Parathyroid adenoma (tissue), 2 donors: ENCODE measurements around the gene ATXN7.
A peak's percentile ranks its signal among the peaks of the same experiment; 100 is the strongest.

Experiments
- H2AFZ ChIP-seq: fragments of 300-600 bp; sonication (generic); one replicate; pipeline ENCODE4 v1.7.0; 2017; ENCODE audit warnings: antibody characterized with exemption, mild to moderate bottlenecking
- H3K27ac ChIP-seq: fragments of 300-600 bp; sonication (generic); one replicate; pipeline ENCODE4 v1.7.0; 2017
- H3K27me3 ChIP-seq: fragments of 300-600 bp; sonication (generic); one replicate; pipeline ENCODE4 v1.7.0; 2017; ENCODE audit warnings: low read length; ENCODE audit not compliant: control insufficient read depth, insufficient read depth
- H3K36me3 ChIP-seq: fragments of 300-600 bp; sonication (generic); one replicate; pipeline ENCODE4 v1.7.0; 2017; ENCODE audit warnings: low read length; ENCODE audit not compliant: control insufficient read depth, insufficient read depth
- H3K4me1 ChIP-seq: fragments of 300-600 bp; sonication (generic); one replicate; pipeline ENCODE4 v1.7.0; 2017; ENCODE audit warnings: control low read depth
- H3K4me2 ChIP-seq: fragments of 300-600 bp; sonication (generic); one replicate; pipeline ENCODE4 v1.7.0; 2017; ENCODE audit warnings: low read length
- H3K4me3 ChIP-seq: fragments of 300-600 bp; sonication (generic); one replicate; pipeline ENCODE4 v1.7.0; 2017; ENCODE audit warnings: low read depth, low read length
- H3K79me2 ChIP-seq: fragments of 300-600 bp; sonication (generic); one replicate; pipeline ENCODE4 v1.7.0; 2017; ENCODE audit warnings: control low read depth
- H3K9ac ChIP-seq: fragments of 300-600 bp; sonication (generic); one replicate; pipeline ENCODE4 v1.7.0; 2017; ENCODE audit warnings: mild to moderate bottlenecking
- H3K9me3 ChIP-seq: fragments of 300-600 bp; sonication (generic); one replicate; pipeline ENCODE4 v1.7.0; 2017; ENCODE audit warnings: low read length; ENCODE audit not compliant: control insufficient read depth
- TF ChIP-seq, protein P1 (sequence below): fragments of 300-600 bp; sonication (generic); IDR thresholded peaks from one replicate; pipeline ENCODE4 v1.7.0; 2017; ENCODE audit warnings: antibody characterized with exemption, mild to moderate bottlenecking
- donor health status: primary hyperparathyroidism.

Gene ATXN7

DNA sequence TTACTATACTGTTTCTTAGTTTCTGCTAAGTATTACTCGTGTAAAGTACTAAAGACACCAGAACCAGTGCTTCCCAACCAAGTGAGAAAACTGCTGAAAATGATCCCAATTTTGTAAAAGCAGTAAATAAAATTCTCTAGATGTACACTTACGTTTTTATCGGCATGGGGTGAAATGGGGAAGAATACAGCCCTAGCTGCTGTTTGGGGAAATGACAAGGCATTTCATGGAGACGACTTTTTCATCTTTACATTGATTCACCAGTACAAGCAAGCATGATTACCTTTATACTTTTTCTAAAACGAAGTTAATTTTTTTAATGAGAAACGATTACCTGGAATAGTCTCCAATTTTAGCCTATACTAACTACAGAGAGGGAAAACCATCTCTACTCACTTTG lies 158.3 kb downstream of the ATXN7 start:
- H3K9me3 ChIP-seq: no peaks in the 10 kb centered on the region
- peaks cover 6% of the 10 kb centered on the region for H3K4me1 ChIP-seq
- TF ChIP-seq, protein P1, sequence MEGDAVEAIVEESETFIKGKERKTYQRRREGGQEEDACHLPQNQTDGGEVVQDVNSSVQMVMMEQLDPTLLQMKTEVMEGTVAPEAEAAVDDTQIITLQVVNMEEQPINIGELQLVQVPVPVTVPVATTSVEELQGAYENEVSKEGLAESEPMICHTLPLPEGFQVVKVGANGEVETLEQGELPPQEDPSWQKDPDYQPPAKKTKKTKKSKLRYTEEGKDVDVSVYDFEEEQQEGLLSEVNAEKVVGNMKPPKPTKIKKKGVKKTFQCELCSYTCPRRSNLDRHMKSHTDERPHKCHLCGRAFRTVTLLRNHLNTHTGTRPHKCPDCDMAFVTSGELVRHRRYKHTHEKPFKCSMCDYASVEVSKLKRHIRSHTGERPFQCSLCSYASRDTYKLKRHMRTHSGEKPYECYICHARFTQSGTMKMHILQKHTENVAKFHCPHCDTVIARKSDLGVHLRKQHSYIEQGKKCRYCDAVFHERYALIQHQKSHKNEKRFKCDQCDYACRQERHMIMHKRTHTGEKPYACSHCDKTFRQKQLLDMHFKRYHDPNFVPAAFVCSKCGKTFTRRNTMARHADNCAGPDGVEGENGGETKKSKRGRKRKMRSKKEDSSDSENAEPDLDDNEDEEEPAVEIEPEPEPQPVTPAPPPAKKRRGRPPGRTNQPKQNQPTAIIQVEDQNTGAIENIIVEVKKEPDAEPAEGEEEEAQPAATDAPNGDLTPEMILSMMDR: no peak
- no peaks in the 10 kb centered on the region for H3K36me3 ChIP-seq
- peak overlapping the region; percentile 85 for H3K4me2 ChIP-seq
- peaks cover 22% of the 10 kb centered on the region for H3K79me2 ChIP-seq
- H3K9ac ChIP-seq: no peak overlapping the region
- H3K4me3 ChIP-seq: peak overlapping the region; percentile 97
- H2AFZ ChIP-seq: no peak overlapping the region
- H3K27me3 ChIP-seq: no peaks in the 10 kb centered on the region
- no peak overlapping the region for H3K27ac ChIP-seq

DNA sequence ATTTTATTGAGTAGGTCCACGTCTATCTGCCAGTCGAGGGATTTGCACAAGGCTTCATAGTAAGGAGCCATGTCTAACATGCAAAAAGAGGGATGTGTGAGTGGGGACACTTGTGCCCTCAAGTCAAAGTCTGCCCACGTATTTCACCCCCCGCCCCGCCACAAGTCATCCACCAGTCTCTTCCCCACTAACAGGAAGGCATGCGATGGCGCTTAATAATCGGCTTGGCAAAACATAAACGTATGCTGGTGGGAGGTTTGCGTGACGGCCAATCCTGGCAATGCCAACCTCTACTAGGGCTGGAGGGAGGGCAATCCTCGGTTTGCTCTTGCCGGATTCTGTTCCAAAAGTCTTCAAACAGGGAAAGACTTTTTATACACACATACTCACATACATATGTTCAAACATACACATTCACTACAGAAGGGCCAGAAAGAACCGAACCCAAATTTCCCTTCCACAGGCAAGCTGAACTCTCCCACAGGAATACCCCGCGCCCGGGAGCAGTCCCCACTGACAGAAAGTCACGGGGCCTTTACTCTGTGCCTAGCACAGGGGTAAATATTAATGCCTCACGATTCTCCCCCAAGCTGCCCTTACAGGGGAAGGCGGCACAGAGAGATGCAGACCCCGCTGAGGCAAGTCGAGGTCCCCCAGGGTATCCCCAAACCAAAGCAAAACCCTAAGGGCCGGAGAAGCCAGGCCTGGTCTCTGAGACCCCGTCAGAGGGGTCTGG lies 159.0 kb downstream of the ATXN7 start:
- peaks cover 6% of the 10 kb centered on the region for H3K4me1 ChIP-seq
- no peaks in the 10 kb centered on the region for H3K9me3 ChIP-seq
- H2AFZ ChIP-seq: peak overlapping the region; percentile 96
- TF ChIP-seq, protein P1: no peak
- peak overlapping the region; percentile 97 for H3K4me3 ChIP-seq
- peaks cover 22% of the 10 kb centered on the region for H3K79me2 ChIP-seq
- H3K4me2 ChIP-seq: peak overlapping the region; percentile 85
- H3K9ac ChIP-seq: peak overlapping the region; percentile 83
- no peaks in the 10 kb centered on the region for H3K27me3 ChIP-seq
- peak overlapping the region; percentile 82 for H3K27ac ChIP-seq
- H3K36me3 ChIP-seq: no peaks in the 10 kb centered on the region

DNA sequence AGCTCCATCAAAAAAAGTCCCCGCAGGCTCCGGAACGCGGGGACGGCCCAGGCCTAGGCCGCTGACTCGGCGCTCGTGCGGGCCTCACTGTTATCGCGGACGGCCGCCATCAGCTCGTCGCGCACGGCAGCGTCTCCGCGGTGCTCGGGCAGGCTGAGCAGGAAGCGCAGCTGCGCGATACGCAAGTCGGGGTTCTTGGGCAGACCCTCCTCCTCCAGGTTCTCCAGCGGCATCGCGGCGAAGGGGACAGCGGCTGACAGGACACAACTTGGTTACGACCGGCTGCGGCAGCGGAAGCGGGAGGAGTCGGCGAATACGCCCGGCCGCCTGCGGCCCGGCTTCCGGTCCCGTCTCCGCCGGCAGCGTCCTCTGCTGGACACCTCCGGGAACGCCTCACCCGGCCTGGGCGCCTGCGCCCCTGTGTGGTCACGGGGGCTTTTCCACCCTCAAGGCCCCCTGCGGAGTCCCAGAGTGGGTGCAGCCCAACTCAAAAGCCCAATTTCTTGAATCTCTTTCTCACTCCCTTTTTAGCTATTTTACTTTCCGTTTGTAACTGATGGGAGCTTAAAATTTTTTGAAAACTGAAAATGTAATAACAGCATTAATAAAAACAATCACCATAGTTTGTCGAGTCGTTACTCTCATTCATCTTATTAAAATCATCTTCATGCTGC lies 159.7 kb downstream of the ATXN7 start, which contains the start of gene PSMD6:
PSMD6 (minus strand) TSS at position 308 of the 674 bp plus-strand sequence; CDS start at position 233, 75 bp downstream.
- TF ChIP-seq, protein P1: peak; percentile 99
- peak within 1 kb of the TSS; percentile 83 for H3K9ac ChIP-seq
- peak within 1 kb of the TSS; percentile 85 for H3K4me2 ChIP-seq
- H3K4me3 ChIP-seq: peak within 1 kb of the TSS; percentile 97
- H3K79me2 ChIP-seq: peaks cover 22% of the 10 kb centered on the region
- peaks cover 6% of the 10 kb centered on the region for H3K4me1 ChIP-seq
- no peaks in the 10 kb centered on the region for H3K27me3 ChIP-seq
- peak within 1 kb of the TSS; percentile 96 for H2AFZ ChIP-seq
- peak within 1 kb of the TSS; percentile 82 for H3K27ac ChIP-seq
- no peaks in the 10 kb centered on the region for H3K36me3 ChIP-seq
- H3K9me3 ChIP-seq: no peaks in the 10 kb centered on the region

DNA sequence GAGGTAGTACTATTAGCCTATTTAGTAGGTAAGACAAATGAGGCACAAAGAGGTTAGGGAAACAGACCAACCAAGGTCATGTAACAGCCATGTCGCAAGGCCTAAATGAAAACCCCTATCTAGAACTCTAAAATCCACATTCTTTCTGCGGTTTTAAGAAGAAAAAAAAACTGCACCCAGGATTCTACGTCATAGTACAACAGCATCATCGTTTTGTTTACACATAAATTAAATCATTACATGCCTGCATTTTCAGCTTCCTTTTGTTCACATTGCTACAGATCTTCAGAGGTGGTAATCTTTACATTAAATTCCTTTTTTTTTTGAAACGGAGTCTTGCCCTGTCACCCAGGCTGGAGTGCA lies 160.2 kb downstream of the ATXN7 start:
- Histone ChIP-seq H3K9ac (no peak overlapping the region), H3K4me2 (peak overlapping the region; percentile 85), H3K79me2 (peaks cover 22% of the 10 kb centered on the region), H3K4me1 (peaks cover 6% of the 10 kb centered on the region), H2AFZ (peak overlapping the region; percentile 96), H3K36me3 (no peaks in the 10 kb centered on the region), H3K9me3 (no peaks in the 10 kb centered on the region), H3K4me3 (peak overlapping the region; percentile 97), H3K27ac (peak overlapping the region; percentile 82), H3K27me3 (no peaks in the 10 kb centered on the region)
- TF ChIP-seq, protein P1: no peak
